HEK293T (cell line): Measurements from ENCODE around the gene MFSD6L.

Experiments used
- CTCF ChIA-PET: fragments of 350-600 bp; formaldehyde crosslinking; extraction: SDS; loops from one replicate; lab custom pipeline; 2021; ENCODE audit warnings: antibody characterized with exemption, inconsistent platforms; lab: Yijun Ruan, JAX
- POLR2A ChIA-PET: fragments of 350-600 bp; formaldehyde crosslinking; extraction: SDS; loops from one replicate; lab custom pipeline; 2020; ENCODE audit warnings: antibody characterized with exemption, inconsistent platforms; lab: Yijun Ruan, JAX
- DNase-seq: peaks from one replicate; pipeline ENCODE4 v3.0.0; 2012; ENCODE audit warnings: mixed read lengths; ENCODE audit errors: extremely low spot score
- ARNT ChIP-seq: fragments of 450-650 bp; IDR thresholded peaks from 2 replicates; pipeline ENCODE4 v1.6.1; 2017; ENCODE audit warnings: mild to moderate bottlenecking
- BHLHE40 ChIP-seq: fragments of 450-650 bp; IDR thresholded peaks from 2 replicates; pipeline ENCODE4 v1.6.1; 2016; ENCODE audit warnings: mild to moderate bottlenecking, moderate library complexity, borderline replicate concordance
- CTBP1 ChIP-seq: fragments of 450-650 bp; IDR thresholded peaks from 2 replicates; pipeline ENCODE4 v1.6.1; 2016; ENCODE audit warnings: borderline replicate concordance
- ELF4 ChIP-seq: fragments of 450-650 bp; IDR thresholded peaks from 2 replicates; pipeline ENCODE4 v1.6.1; 2017; ENCODE audit warnings: antibody characterized with exemption
- FOXA1 ChIP-seq: fragments of 450-650 bp; IDR thresholded peaks from 2 replicates; pipeline ENCODE4 v1.6.1; 2016; ENCODE audit warnings: mild to moderate bottlenecking
- FOXK2 ChIP-seq: fragments of 450-650 bp; IDR thresholded peaks from 2 replicates; pipeline ENCODE4 v1.6.1; 2016; ENCODE audit warnings: mild to moderate bottlenecking
- FOXM1 ChIP-seq: fragments of 450-650 bp; IDR thresholded peaks from 2 replicates; pipeline ENCODE4 v1.6.1; 2017; ENCODE audit warnings: mild to moderate bottlenecking, borderline replicate concordance
- HDGF ChIP-seq: fragments of 450-650 bp; IDR thresholded peaks from 2 replicates; pipeline ENCODE4 v1.6.1; 2017; ENCODE audit warnings: antibody characterized with exemption, borderline replicate concordance
- L3MBTL2 ChIP-seq: fragments of 450-650 bp; conservative IDR thresholded peaks from 2 replicates; pipeline ENCODE4 v1.6.1; 2016; ENCODE audit warnings: mild to moderate bottlenecking
- LEF1 ChIP-seq: fragments of 450-650 bp; IDR thresholded peaks from 2 replicates; pipeline ENCODE4 v1.6.1; 2017; ENCODE audit warnings: mild to moderate bottlenecking, borderline replicate concordance
- NFRKB ChIP-seq: fragments of 450-650 bp; IDR thresholded peaks from 2 replicates; pipeline ENCODE4 v1.6.1; 2016; ENCODE audit warnings: mild to moderate bottlenecking, moderate library complexity
- PKNOX1 ChIP-seq: fragments of 450-650 bp; IDR thresholded peaks from 2 replicates; pipeline ENCODE4 v1.6.1; 2016
- SP1 ChIP-seq: fragments of 450-650 bp; IDR thresholded peaks from 2 replicates; pipeline ENCODE4 v1.6.1; 2017
- SUZ12 ChIP-seq: fragments of 450-650 bp; IDR thresholded peaks from 2 replicates; pipeline ENCODE4 v1.6.1; 2016; ENCODE audit warnings: mild to moderate bottlenecking
- TARDBP ChIP-seq: fragments of 450-650 bp; IDR thresholded peaks from 2 replicates; pipeline ENCODE4 v1.6.1; 2016
- ZNF384 ChIP-seq: fragments of 450-650 bp; IDR thresholded peaks from 2 replicates; pipeline ENCODE4 v1.6.1; 2016

MFSD6L gene

GRCh38 chr17:8829036-8829941 is 30.1 kb upstream of the MFSD6L start:
- ChIA-PET POLR2A (no interaction called here), CTCF (no interaction called here)
- DNase-seq: no peak
- TF ChIP-seq TARDBP (no peak), FOXM1 (no peak), FOXA1 (no peak), SP1 (no peak), ELF4 (no peak), FOXK2 (no peak), ARNT (no peak), LEF1 (no peak), SUZ12 (no peak), BHLHE40 (no peak), PKNOX1 (no peak), CTBP1 (no peak), NFRKB (no peak)

DNA sequence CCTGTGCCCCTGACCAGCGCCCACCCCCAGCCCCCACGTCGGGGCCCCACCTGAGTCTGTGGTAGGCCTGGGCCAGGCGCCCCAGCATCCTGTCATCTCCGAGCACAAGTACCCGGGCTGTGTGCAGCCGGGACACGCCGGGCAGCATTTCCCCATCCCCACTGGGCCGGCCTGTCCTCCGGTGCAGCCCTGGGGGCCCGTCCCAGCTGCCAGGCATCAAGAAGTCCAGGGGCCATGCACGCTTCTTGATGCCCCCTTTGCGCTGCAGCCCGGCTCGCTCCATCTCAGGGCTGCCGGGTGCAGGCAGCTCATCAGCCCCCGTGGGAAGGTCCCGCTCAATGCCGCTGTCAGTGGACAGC is 29.3 kb upstream of the MFSD6L start:
- DNase-seq: peak; percentile 2
- ChIA-PET CTCF (no interaction called here), POLR2A (no interaction called here)
- TF ChIP-seq LEF1: no peak
- no peak for TF ChIP-seq ZNF384
- no peak for TF ChIP-seq L3MBTL2
- TF ChIP-seq FOXA1: no peak
- TF ChIP-seq SUZ12: no peak
- TF ChIP-seq ELF4: no peak
- TF ChIP-seq BHLHE40: no peak
- no peak for TF ChIP-seq PKNOX1
- TF ChIP-seq FOXK2: no peak
- TF ChIP-seq HDGF: no peak
- TF ChIP-seq TARDBP: no peak
- TF ChIP-seq NFRKB: no peak
- TF ChIP-seq FOXM1: no peak
- no peak for TF ChIP-seq CTBP1

GRCh38 chr17:8826808-8827435 is 27.8 kb upstream of the MFSD6L start:
- CTCF ChIA-PET: no interaction called here
- peak; percentile 3 for DNase-seq
- TF ChIP-seq CTBP1: no peak
- TF ChIP-seq FOXM1: no peak
- no peak for TF ChIP-seq ZNF384
- no peak for TF ChIP-seq LEF1
- TF ChIP-seq FOXA1: no peak
- TF ChIP-seq ELF4: no peak
- TF ChIP-seq L3MBTL2: no peak
- no peak for TF ChIP-seq SUZ12
- TF ChIP-seq FOXK2: no peak
- no peak for TF ChIP-seq PKNOX1
- POLR2A ChIA-PET: no interaction called here

DNA sequence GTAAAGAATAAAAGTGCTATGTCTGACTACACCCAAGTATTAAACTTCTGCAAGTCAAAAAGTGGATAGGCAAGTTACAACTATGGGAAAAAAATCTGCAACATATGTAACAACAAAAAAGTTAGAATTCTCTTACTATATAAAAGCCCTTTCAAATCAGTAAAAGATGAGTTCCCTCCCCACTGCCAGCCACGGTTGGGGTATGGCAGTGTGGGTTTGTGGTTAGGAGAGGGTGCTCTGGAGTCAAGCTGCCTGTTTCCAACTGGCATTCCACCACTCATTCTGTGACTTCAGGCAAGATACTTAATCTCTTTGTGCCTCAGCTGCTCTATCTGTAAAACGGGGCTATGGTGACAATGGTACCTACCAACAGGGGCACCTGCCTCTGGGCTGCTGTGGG is 26.6 kb upstream of the MFSD6L start:
- POLR2A ChIA-PET: no interaction called here
- TF ChIP-seq LEF1 (no peak), PKNOX1 (no peak), BHLHE40 (no peak), SUZ12 (no peak), CTBP1 (no peak), L3MBTL2 (no peak), FOXM1 (no peak), SP1 (no peak), ARNT (no peak), FOXK2 (no peak), TARDBP (no peak), HDGF (no peak), NFRKB (no peak), FOXA1 (no peak)
- CTCF ChIA-PET: no interaction called here
- DNase-seq: no peak

DNA sequence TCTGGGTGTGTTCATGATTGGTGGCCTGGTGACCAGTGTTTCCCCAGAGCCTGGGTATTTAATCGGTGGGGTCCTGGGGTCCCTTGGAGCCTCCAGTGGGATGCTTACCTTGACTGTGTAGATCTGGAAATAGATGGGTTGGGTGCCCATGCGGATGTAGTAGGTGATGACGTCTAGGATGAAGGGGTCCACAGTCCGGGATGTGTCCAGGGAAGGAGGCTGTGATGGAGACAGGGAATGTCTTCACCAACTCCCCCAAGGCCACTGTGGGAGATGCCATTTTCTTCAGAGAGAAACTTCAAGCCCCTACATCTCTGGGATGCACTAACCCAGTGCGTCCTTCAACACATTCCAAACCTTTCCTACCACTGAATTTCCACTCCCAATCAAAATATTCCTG is 24.1 kb upstream of the MFSD6L start:
- CTCF ChIA-PET: no interaction called here
- DNase-seq: no peak
- TF ChIP-seq L3MBTL2: no peak
- no peak for TF ChIP-seq CTBP1
- TF ChIP-seq HDGF: no peak
- TF ChIP-seq FOXM1: no peak
- TF ChIP-seq ARNT: no peak
- TF ChIP-seq FOXA1: no peak
- POLR2A ChIA-PET: no interaction called here
